PC-9 (cell line): ENCODE data around the gene TTBK2. TPM values are rescaled to one million over a fixed set of nuclear protein-coding genes. Genes with fewer than 3 reads are reported as not detected.

Source experiments
- BruUV-seq: library from RNA; stranded (reverse); fragments of 400-500 nt; replicated peaks from 2 replicates; lab custom pipeline; 2021; lab: Mats Ljungman, UMichigan
- CTCF ChIA-PET: fragments of 300-600 bp; sonication (Branson Sonifier 250); formaldehyde crosslinking; loops from one replicate; lab custom pipeline; 2022; ENCODE audit warnings: antibody characterized with exemption; lab: Charles Lee
- POLR2A ChIA-PET: fragments of 300-600 bp; sonication (Branson Sonifier 250); formaldehyde crosslinking; loops from one replicate; lab custom pipeline; 2022; ENCODE audit warnings: antibody characterized with exemption; ENCODE audit not compliant: unreplicated experiment; lab: Charles Lee
- DNase-seq, 2 experiments: peaks; one replicate each; pipeline versions ENCODE4 v3.0.0 to v3.0.0-alpha.2; 2015 to 2022; ENCODE audit warnings: mixed read lengths in 1 of 2
- H2AFZ ChIP-seq: fragments of 200-600 bp; sonication (generic); 2 replicates; pipeline ENCODE4 v1.8.1; 2017; ENCODE audit warnings: antibody characterized with exemption
- H3F3A ChIP-seq: fragments of 200-600 bp; sonication (generic); 2 replicates; pipeline ENCODE4 v1.8.1; 2017; ENCODE audit warnings: antibody characterized with exemption, mild to moderate bottlenecking, low read depth; ENCODE audit not compliant: insufficient read depth
- H3K27ac ChIP-seq: fragments of 200-600 bp; sonication (generic); 2 replicates; pipeline ENCODE4 v1.6.1; 2016; ENCODE audit warnings: mixed run types
- H3K27me3 ChIP-seq: fragments of 200-600 bp; sonication (generic); 2 replicates; pipeline ENCODE4 v1.6.1; 2016; ENCODE audit warnings: low read depth, mixed run types; ENCODE audit not compliant: insufficient read depth
- H3K36me3 ChIP-seq: fragments of 200-600 bp; sonication (generic); 2 replicates; pipeline ENCODE4 v1.6.1; 2016; ENCODE audit warnings: low read depth, mixed run types
- H3K4me1 ChIP-seq: fragments of 200-600 bp; sonication (generic); replicated peaks from 2 replicates; pipeline ENCODE4 v1.6.1; 2016; ENCODE audit warnings: mixed run types; ENCODE audit not compliant: insufficient read depth
- H3K4me2 ChIP-seq: fragments of 200-600 bp; sonication (generic); 2 replicates; pipeline ENCODE4 v1.6.1; 2017; ENCODE audit warnings: mixed run types
- H3K4me3 ChIP-seq: fragments of 200-600 bp; sonication (generic); 2 replicates; pipeline ENCODE4 v1.6.1; 2016; ENCODE audit warnings: mixed run types
- H3K79me2 ChIP-seq: fragments of 200-600 bp; sonication (generic); 2 replicates; pipeline ENCODE4 v1.6.1; 2017; ENCODE audit warnings: low read depth, mixed run types
- H3K9me2 ChIP-seq: fragments of 200-600 bp; sonication (generic); 2 replicates; pipeline ENCODE4 v1.8.1; 2017; ENCODE audit warnings: mild to moderate bottlenecking; ENCODE audit not compliant: insufficient read depth
- H3K9me3 ChIP-seq: fragments of 200-600 bp; sonication (generic); 2 replicates; pipeline ENCODE4 v1.8.1; 2016; ENCODE audit warnings: low read depth; ENCODE audit not compliant: insufficient read depth
- H4K20me1 ChIP-seq: fragments of 200-600 bp; sonication (generic); 2 replicates; pipeline ENCODE4 v1.8.1; 2017; ENCODE audit not compliant: insufficient read depth
- EZH2 ChIP-seq: fragments of 200-600 bp; sonication (generic); IDR thresholded peaks from 2 replicates; pipeline ENCODE4 v1.8.0; 2017; ENCODE audit warnings: antibody characterized with exemption, low read depth
- intact Hi-C: fragments of 100-400 bp; cut with micrococcal nuclease; formaldehyde crosslinking; loops from one replicate; pipeline ENCODE4 v1.10.0; 2022; ENCODE audit not compliant: unreplicated experiment
- total RNA-seq: library from RNA; stranded (reverse); gene quantifications from 2 replicates; pipeline ENCODE4 v1.2.3, GENCODE V29; 2021
- TF ChIP-seq, protein P1 (sequence below): fragments of 200-600 bp; sonication (generic); conservative IDR thresholded peaks from 2 replicates; pipeline ENCODE4 v1.6.1; 2017; ENCODE audit warnings: mixed run types, antibody characterized with exemption, mild to moderate bottlenecking, moderate library complexity

The TTBK2 gene
- total RNA-seq, 1 experiment from 2014 or later, result 22.6 TPM

DNA sequence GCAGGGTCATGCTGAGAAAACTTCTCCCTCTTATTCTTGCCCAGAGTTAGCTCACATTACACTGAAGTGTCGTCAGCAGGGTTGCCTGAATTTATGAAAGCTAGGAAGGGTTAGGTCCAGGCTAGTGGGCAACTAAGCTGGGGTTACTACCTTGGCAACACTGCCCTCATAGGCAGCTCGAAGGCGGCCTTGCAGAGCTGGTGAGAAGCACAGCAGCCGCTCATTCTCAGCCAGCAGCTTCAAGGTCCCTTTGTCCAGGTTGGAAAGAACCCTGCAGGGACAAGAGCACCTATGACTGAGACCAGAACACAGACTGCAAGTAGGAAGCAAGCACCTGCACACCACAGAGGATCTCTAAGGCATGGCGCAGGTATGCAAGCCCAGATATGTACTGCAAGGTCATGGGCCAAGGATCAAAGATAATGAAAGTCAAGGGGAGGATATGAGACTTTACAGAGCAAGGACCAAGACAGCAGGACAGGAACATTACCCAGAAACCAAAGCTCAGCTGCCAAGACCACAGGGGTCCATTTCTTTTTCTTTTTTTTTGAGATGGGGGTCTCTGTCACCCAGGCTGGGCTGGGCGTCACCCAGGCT, 186.4 kb downstream of the TTBK2 start:
- CTCF ChIA-PET, result no interaction called here
- intact Hi-C loops, result no loop called here

DNA sequence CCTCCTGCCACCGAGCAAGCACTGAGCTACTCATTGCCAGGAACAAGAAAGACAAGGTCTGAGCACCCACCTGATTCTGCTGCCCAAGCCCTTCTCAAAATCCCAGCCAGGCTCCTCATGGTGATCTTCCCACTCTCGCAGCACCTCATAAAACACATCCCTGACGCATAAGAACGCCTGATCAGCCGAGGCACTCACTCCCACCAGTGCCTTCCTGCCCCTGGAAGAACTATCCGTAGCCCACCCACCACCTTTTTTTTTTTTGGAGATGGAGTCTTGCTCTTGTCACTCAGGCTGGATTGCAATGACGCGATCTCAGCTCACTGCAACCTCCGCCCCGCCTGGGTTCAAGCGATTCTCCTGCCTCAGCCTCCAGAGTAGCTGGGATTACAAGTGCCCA, 187.6 kb downstream of the TTBK2 start:
- Histone ChIP-seq H3K9me2 (no peaks in the 10 kb centered on the region), H3K36me3 (no peaks in the 10 kb centered on the region)
- CTCF ChIA-PET, result no interaction called here

More for the DNA sequence above, 186.4 kb downstream of the TTBK2 start:
- Histone ChIP-seq H3F3A (no peaks in the 10 kb centered on the region), H3K4me1 (no peaks in the 10 kb centered on the region), H4K20me1 (no peaks in the 10 kb centered on the region), H2AFZ (no peak overlapping the region), H3K4me2 (no peak overlapping the region), H3K36me3 (no peaks in the 10 kb centered on the region), H3K27me3 (no peaks in the 10 kb centered on the region), H3K27ac (no peak overlapping the region), H3K9me3 (no peaks in the 10 kb centered on the region), H3K4me3 (no peak overlapping the region), H3K9me2 (no peaks in the 10 kb centered on the region), H3K79me2 (no peaks in the 10 kb centered on the region)
- no peak for TF ChIP-seq EZH2
- TF ChIP-seq, protein P1, sequence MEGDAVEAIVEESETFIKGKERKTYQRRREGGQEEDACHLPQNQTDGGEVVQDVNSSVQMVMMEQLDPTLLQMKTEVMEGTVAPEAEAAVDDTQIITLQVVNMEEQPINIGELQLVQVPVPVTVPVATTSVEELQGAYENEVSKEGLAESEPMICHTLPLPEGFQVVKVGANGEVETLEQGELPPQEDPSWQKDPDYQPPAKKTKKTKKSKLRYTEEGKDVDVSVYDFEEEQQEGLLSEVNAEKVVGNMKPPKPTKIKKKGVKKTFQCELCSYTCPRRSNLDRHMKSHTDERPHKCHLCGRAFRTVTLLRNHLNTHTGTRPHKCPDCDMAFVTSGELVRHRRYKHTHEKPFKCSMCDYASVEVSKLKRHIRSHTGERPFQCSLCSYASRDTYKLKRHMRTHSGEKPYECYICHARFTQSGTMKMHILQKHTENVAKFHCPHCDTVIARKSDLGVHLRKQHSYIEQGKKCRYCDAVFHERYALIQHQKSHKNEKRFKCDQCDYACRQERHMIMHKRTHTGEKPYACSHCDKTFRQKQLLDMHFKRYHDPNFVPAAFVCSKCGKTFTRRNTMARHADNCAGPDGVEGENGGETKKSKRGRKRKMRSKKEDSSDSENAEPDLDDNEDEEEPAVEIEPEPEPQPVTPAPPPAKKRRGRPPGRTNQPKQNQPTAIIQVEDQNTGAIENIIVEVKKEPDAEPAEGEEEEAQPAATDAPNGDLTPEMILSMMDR, result no peak
- POLR2A ChIA-PET, result no interaction called here
- BruUV-seq, result no TSS peak
- no peak for DNase-seq

DNA sequence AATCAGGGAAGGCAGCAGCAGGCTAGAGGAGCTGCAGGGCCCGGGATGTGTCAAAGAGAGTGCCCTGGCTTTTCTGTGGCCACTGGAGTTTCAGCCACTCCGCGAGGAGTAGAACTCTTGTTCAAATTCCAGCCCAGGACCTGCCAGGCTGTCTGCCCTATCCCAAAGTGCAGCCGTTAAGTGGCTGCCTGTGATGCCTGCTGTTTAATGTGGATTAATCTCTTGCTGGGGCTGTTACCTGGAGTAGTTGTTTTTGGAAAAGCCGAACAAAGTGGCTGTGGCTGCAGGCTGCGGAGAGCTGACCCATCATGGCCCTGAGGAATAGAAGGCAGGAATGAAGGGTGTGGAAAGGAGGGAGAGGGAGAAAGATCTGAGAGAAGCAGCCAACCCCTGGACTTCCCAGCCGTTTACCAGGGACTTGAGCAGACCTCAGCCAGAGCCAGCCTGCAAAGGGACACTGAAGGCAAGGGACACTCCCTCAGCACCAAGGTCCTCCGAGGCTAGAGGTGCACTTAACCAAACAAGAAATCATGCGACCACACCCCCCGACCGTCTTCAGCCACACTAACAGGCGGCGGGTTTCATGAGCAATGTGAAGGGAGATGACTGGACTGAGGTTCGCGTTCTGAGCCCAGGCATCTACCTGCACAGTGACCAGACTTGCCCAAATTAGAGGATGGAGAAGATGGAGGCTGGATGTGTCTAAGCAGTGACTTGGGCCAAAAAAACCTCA, 188.3 kb downstream of the TTBK2 start:
- no peaks in the 10 kb centered on the region for H3F3A ChIP-seq
- no peaks in the 10 kb centered on the region for H3K9me2 ChIP-seq
- no peaks in the 10 kb centered on the region for H3K9me3 ChIP-seq
- no peak overlapping the region for H3K4me3 ChIP-seq
- TF ChIP-seq, protein P1, result no peak
- DNase-seq, result no peak
- no peak overlapping the region for H2AFZ ChIP-seq
- H3K27me3 ChIP-seq, result no peaks in the 10 kb centered on the region
- no peaks in the 10 kb centered on the region for H3K4me1 ChIP-seq
- CTCF ChIA-PET, result no interaction called here
- H3K36me3 ChIP-seq, result no peaks in the 10 kb centered on the region
- intact Hi-C loops, result no loop called here
- no TSS peak for BruUV-seq
- no peak overlapping the region for H3K4me2 ChIP-seq
- H3K27ac ChIP-seq, result no peak overlapping the region
- no peaks in the 10 kb centered on the region for H4K20me1 ChIP-seq
- H3K79me2 ChIP-seq, result no peaks in the 10 kb centered on the region
- POLR2A ChIA-PET, result no interaction called here

More for the DNA sequence above, 187.6 kb downstream of the TTBK2 start:
- H3K79me2 ChIP-seq, result no peaks in the 10 kb centered on the region
- no peak overlapping the region for H2AFZ ChIP-seq
- TF ChIP-seq, protein P1, result no peak
- no peak for TF ChIP-seq EZH2
- no peak overlapping the region for H3K4me2 ChIP-seq
- no peak for DNase-seq
- intact Hi-C loops, result no loop called here
- no peaks in the 10 kb centered on the region for H4K20me1 ChIP-seq
- no TSS peak for BruUV-seq
- H3K27me3 ChIP-seq, result no peaks in the 10 kb centered on the region
- H3K4me3 ChIP-seq, result no peak overlapping the region
- no peaks in the 10 kb centered on the region for H3F3A ChIP-seq
- no peaks in the 10 kb centered on the region for H3K4me1 ChIP-seq
- H3K27ac ChIP-seq, result no peak overlapping the region
- POLR2A ChIA-PET, result no interaction called here
- no peaks in the 10 kb centered on the region for H3K9me3 ChIP-seq
